HG03521 (cell line): ENCODE measurements around the gene TBL1XR1.
A peak's percentile ranks its signal among the peaks of the same experiment; 100 is the strongest.
"Not testable (repeated sequence)": the region's sequence is repeated elsewhere in the genome, so short reads cannot be mapped to it uniquely, and the experiment has no call there.

Experiments used
- ATAC-seq: cut with Tn5 transposase; IDR thresholded peaks from one replicate; pipeline ENCODE4 v1.9.1; 2021; ENCODE audit warnings: mild to moderate bottlenecking, moderate library complexity; ENCODE audit not compliant: unreplicated experiment

TBL1XR1 gene

GRCh38 chr3:177144922-177145321 is 52.4 kb downstream of the TBL1XR1 start:
- peak; percentile 52 for ATAC-seq

- no peak for ATAC-seq
Observed at GRCh38 chr3:177141899-177142646, 55.2 kb downstream of the TBL1XR1 start.

GRCh38 chr3:177141471-177141870 is 55.8 kb downstream of the TBL1XR1 start:
- ATAC-seq, result no peak

GRCh38 chr3:177139220-177139619 is 58.1 kb downstream of the TBL1XR1 start:
- not testable (repeated sequence) for ATAC-seq

DNA sequence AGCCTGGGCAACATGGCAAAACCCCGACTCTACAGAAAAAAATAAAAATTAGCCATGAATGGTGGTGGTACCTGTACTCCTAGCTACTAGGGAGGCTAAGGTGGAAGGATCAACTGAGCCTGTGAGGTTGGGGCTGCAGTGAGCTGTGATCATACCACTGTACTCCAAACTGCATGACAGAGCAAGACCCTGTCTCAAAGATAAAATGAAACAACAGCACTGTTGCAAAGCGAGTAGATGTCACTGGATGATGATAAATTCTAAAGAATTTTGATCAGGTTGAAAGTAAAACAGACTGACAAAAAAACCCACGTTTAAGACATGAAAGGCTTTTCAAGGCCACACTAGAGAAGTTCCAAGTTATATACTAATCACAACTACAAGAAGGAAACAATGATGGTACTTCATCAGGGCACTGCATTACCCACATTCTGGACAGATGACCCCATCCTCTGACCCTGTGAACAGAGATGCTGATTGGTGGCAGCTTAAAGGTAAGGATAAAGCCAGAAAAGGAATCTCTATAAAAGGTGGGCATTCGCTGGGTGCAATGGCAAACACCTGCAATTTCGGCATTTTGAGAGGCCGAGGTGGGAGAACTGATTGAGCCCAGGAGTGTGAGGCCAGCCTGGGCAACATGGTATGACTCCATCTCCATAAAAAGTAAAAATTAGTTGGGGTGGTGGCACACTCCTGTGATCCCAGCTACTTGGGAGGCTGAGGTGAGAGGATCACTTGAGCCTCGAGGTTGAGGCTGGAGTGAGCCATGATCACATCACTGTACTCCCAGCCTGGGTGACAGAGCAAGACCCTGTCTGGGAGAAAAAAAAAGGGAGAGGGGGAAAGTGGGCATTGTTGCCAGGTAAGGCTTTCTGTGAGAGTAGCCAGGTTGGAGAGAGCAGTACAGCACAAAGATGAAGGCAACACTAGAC is 59.2 kb downstream of the TBL1XR1 start:
- no peak for ATAC-seq

DNA sequence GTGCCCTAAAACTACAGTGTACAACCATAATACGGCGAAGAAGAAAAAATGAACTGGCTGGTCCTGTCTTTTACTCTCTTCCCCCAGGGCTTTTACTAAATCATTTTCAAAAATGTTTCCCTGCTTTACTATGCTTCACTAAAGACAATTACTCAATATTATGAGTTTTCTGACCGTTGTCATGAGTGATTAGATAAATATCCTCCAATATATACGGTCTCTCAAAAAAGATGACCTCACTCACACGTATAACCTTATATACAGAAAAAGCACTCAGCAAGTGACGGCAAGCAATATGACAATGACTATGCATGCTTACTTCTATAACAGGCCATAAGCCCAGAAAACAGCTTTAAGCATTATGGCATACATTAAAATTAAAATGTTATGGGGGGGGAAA is 60.5 kb downstream of the TBL1XR1 start:
- ATAC-seq, result no peak

DNA sequence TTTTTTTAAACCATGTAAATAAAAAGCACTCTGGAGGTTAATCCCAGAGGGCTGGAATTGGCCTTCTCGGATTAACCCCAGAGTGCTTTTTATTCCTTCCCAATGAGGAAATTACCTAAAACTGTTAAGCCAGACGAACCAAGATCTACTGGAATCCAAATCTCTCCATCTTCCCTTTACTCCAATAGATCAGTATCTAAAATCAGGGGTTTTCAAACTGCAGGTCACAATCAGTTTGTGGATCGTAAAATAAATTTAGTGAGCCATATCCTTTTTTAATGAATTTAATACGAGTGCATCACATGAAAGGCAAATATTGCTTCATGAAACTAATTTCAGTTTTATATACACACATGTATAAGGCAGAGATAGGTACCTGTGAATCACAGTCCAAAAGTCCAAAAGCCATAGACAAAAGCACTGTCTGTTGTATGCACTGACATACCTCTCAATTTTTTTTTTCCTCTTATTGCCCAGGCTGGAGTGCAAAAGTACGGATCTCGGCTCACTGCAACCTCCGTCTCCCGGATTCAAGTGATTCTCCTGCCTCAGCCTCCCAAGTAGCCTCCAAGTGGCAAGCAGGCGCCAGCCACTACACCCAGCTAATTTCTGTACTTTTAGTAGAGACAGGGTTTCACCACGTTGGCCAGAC is 61.3 kb downstream of the TBL1XR1 start:
- no peak for ATAC-seq

DNA sequence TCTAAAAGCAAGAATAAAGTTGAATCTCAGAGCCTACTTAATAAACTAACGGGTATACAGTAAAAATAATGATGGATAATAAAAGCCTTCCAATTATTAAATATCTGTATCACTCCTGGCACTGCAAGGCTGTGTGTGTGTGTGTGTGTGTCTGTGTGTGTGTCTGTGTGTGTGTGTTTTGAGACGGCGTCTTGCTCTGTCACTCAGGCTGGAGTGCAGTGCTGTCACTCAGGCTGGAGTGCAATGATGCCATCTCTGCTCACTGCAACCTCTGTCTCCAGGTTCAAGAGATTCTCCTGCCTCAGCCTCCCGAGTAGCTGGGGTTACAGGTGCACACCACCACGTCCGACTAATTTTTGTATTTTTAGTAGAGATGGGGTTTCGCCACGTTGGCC is 62.5 kb downstream of the TBL1XR1 start:
- ATAC-seq, result no peak

- ATAC-seq, result no peak
Observed at GRCh38 chr3:177133860-177134815, 63.1 kb downstream of the TBL1XR1 start.

DNA sequence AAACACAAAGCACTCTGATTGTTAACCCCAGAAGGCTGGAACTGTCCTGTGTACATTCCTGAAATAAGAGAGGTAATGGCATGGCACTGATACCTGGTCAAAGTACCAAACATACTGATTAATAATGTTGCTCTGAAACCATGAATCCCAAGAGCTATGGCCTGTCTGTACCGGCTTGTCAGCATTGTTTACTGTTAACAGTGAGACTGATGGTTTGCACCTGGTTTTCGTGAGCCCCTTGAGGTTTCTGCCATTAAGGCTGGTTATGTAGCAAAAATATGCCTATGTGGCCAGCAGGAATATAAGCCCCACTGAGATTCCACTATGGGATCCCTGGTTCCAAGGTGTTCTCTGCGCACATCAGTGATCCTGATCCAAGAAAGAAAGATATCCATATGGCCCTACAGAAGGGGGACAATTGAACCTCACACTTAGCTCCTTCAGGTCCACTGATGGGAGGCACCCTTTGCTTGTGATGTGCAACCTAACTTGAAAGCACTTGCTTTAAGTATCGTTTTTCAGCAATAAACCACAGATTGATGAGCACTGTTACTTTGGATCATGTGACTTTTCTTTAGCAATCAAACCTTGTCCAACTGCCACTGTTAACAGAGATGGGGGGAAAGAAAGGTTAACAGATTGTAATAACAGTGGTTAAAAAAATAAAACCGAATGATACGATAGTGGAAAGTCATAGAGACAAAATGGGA is 65.2 kb downstream of the TBL1XR1 start:
- no peak for ATAC-seq

DNA sequence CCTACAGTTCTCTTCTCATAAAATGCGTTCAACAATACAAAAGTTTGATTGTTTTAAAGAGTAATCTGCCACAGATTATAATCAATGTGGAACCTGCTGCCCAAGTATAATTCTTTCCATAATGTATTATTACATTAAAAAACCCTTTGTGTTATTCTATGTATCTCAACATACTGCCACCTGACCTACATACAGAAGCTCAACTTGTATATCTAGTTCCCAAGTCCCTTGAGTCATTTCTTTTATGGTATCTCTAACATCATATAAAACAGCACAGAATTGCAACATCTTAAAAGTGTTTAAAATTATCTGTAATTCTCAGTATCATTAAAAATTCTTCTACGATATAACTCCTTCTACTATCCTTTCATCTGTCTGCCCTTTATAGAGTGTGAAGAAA is 70.3 kb downstream of the TBL1XR1 start:
- ATAC-seq, result no peak

DNA sequence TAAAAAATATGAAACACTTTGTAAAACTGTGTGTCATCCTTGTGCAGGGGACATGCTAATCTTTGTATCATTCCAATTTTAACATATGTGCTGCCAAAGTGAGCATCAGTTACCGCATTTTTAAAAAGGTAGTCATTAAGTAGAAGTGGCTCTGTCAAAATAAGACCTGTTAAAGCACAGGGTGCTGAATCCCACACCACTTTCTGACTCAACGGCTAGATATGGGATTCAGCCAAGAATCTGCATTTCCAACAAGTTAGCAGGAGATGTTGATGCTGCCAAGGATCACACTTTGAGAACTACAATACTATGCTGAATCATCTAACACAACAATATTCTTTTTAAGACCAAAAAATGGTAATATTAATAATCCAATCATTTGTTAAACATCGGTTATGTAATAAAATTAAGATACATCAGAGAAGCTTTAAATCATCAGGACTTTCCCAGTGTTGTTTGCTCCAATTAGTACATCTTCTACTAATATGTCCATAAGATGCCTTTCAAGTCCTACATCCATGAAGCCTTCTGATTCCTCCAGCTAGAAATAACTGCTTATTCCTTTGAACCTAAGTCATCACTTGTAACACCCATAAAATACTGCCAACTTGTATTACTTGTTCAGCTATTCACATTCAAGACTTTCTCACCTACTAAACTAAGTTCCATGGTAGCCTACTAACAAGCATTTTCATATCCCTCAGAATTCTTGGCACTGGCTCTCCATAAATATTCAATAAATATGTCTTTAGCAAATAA is 71.1 kb downstream of the TBL1XR1 start:
- no peak for ATAC-seq

GRCh38 chr3:177124882-177125281 is 72.4 kb downstream of the TBL1XR1 start:
- ATAC-seq, result no peak

GRCh38 chr3:177123822-177124221 is 73.5 kb downstream of the TBL1XR1 start:
- no peak for ATAC-seq

GRCh38 chr3:177122183-177122856 is 75.0 kb downstream of the TBL1XR1 start:
- ATAC-seq, result no peak

GRCh38 chr3:177119829-177120228 is 77.5 kb downstream of the TBL1XR1 start:
- no peak for ATAC-seq

DNA sequence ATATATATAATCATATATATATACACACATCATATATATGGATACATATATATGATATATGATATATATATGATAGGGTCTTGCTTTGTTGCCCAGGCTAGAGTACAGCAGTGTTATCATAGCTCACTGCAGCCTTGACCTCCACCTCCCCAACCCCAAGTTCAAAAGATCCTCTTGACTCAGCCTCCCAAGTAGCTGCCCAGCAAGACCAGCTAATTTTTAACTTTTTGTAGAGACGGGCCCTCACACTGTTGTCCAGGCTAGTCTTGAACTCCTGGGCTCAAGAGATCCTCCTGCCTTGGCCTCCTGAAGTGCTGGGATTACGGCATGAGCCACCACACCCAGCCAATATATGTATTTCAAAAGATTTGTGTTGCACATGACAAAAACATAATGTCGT is 83.0 kb downstream of the TBL1XR1 start:
- ATAC-seq, result no peak

- ATAC-seq, result no peak
Observed at GRCh38 chr3:177111541-177111949, 85.7 kb downstream of the TBL1XR1 start.
